GM12865 (cell line): ENCODE data around the gene SATB2.
A peak's percentile ranks its signal among the peaks of the same experiment; 100 is the strongest.

Source experiments
- DNase-seq: peaks from one replicate; pipeline ENCODE4 v3.0.0; 2010; ENCODE audit warnings: low read depth
- H3K4me3 ChIP-seq: 2 replicates; pipeline ENCODE4 v1.5.1; 2011; ENCODE audit warnings: mild to moderate bottlenecking, low read depth, low read length, control low read depth
- CTCF ChIP-seq: IDR thresholded peaks from 2 replicates; pipeline ENCODE4 v1.5.1; 2011; ENCODE audit warnings: low read length, control low read depth, low read depth, inconsistent platforms; ENCODE audit not compliant: insufficient read depth; ENCODE audit errors: missing control alignments

SATB2 gene

DNA sequence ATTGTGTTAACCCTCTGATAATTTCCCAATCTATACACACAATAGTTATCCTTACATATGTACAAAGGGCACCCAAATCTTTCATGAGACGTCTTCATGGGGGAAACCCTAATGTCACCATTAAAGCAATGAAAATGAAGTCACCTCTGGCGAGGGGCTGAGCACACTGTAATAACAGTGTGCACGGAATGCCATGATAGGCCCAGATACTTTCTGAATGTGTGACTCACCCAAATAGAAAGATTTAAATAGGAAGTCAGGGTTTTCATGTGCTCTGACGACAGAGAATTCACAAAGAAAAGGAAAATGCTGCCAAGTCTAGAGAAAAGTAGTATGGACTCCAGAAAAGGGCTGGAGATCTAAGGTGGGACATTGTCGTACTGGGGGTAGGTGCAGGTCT lies 128.3 kb downstream of the SATB2 start:
- DNase-seq = no peak
- no peak for TF ChIP-seq CTCF
- no peak overlapping the region for H3K4me3 ChIP-seq

DNA sequence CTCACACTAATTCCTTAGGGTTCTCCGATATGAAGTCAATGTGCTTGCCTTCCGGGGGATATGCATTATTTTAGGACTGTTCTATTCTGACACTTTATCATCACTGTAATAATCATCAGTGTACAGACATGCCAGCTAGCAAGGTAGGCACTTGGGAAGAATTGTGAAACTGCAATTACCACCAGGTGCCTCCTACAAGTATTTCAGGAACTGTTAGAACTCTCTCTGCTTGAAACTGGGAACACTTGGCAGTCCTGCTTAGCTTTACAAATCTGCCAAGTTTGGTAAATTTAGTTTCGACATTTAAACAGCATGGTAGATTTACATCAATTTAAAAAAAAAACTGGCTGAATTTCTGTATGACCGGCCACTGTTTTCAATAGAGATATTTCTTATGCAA lies 128.7 kb downstream of the SATB2 start:
- no peak overlapping the region for H3K4me3 ChIP-seq
- no peak for DNase-seq
- TF ChIP-seq CTCF = no peak

DNA sequence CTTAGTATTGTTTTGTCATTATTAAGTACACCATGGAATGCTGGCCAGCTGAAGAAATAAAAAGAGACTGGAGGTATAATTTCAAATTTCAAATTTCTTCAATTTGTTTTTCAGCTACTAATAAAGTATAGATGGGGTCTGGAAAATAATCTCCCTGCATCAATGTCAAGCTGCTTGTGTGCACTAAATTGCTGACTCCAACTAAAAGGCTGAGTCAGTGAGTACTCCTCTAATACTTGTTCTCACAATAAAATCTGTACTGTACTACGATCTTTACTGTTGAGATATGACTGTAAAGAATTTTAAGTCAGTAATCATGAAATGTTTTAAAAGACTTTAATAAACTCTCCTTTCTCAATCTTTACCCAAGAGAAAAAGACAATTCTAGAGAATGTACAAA lies 131.9 kb downstream of the SATB2 start:
- H3K4me3 ChIP-seq = no peak overlapping the region
- DNase-seq = no peak
- TF ChIP-seq CTCF = no peak

- H3K4me3 ChIP-seq = no peak overlapping the region
- TF ChIP-seq CTCF = no peak
- DNase-seq = no peak
These were observed 135.6 kb downstream of the SATB2 start for GRCh38 chr2:199322151-199322550.

GRCh38 chr2:199317646-199318045 lies 140.1 kb downstream of the SATB2 start:
- no peak overlapping the region for H3K4me3 ChIP-seq
- no peak for TF ChIP-seq CTCF
- no peak for DNase-seq

DNA sequence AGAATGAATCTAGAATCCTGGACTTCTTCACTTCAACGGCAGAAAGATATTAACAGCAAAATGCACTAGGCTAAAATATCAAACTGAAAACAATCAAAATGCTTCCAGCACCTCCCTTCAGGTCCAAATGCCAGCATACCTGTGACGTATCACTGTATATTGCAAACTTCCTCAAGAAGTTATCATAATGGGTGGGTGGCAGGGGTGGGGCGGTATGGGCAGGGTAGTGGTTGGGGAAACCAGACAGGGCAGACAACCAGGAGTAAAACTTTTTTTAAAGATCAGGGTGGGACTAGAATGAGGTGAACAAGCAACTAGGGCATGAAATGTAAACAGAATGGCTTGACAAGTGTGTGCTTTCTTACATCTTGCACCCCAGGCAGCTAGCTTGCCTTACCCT lies 140.9 kb downstream of the SATB2 start:
- TF ChIP-seq CTCF = no peak

DNA sequence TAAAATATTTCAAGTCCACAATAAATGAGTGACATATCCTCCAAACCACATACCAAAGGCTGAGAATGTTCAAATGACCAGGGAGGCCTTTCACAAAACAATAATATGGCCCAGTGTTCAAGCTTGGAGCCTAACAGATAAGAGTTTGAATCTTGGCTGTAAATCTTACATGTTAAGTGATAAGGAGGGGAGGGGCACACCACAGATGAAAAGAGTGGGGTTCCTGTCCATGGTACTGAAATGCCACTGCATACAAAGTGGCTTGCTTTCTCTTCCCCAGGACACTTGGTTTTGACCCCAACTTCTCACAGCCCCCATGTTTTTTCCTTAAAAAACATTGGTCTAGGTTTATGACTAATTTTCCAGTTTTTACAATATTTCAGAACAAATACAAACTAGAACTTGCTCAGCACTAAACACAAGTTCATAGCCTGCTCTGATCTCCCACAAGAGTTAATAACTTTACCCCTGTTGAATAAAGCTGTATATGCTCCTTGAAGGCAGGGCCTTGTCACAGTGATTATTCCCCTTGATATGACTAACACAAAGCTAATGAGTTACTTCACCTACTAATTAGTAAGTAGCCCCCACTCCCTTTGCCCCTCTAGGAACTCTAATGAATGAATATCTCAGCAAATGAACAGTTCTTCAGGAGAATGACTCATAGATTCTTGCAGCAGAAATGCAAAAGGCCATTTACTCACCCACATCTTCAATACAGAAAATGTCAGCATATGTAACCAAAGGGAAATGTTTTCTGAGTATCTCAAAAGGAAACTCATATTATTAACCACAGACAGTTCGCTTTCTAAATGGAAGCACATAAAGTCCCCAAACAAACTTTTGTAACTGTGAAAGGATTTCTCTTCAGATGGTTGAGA lies 142.2 kb downstream of the SATB2 start:
- peak; percentile 29 for DNase-seq
- TF ChIP-seq CTCF = no peak

More for the DNA sequence above, 140.9 kb downstream of the SATB2 start:
- no peak overlapping the region for H3K4me3 ChIP-seq
- no peak for DNase-seq

More for the DNA sequence above, 142.2 kb downstream of the SATB2 start:
- H3K4me3 ChIP-seq = no peak overlapping the region
